HG03139 (cell line): ENCODE measurements around the gene RELN.

ENCODE experiments used
- ATAC-seq: cut with Tn5 transposase; IDR thresholded peaks from one replicate; pipeline ENCODE4 v1.9.1; 2021; ENCODE audit not compliant: unreplicated experiment

Gene RELN

GRCh38 chr7:103727982-103728610, 261.4 kb downstream of the RELN start:
- ATAC-seq, result no peak

DNA sequence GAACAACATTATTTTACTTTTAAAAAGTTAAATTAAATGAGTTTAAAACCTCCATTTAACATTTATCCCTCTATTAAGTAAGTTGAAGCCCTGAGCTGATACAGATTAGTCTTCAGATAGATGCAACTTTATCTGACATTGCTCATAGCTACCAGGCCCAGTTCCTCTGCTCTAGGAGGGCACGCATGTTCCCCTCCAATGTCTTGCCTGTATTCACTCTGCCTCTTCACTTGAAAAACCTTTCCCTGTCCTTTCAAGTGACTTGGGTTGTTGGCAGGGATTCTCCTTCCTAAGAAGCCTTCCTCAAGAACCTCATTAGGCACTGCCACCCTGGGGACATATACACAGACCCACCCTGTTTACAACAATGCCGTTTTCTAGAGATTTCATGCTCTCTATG, 270.4 kb downstream of the RELN start:
- no peak for ATAC-seq

DNA sequence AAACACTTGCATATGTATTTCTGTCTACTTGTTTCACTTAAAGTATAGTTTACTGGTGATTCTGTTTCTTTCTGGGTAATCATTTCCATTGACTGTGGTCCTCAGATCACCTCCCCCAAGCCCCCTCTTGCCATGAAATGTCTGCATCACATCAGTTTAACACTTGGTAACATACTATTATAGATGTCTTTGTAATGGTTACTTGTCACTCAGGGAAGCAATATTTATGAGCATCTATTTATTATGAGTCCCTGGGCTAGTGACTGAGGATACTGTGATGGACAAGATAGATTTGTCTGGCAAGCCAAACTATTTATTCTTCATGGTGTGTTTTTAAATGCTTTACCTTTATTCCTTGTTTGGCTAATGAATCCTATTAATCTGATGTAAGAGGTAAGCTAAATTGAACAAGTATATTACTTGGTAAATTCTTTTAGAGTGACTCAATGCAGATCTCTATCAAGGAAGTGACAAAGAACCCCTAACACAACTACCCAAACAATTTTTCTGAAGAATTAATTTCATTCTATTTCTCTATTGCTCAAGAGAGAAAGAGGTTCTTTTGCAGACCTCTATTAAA, 270.9 kb downstream of the RELN start:
- ATAC-seq, result no peak

DNA sequence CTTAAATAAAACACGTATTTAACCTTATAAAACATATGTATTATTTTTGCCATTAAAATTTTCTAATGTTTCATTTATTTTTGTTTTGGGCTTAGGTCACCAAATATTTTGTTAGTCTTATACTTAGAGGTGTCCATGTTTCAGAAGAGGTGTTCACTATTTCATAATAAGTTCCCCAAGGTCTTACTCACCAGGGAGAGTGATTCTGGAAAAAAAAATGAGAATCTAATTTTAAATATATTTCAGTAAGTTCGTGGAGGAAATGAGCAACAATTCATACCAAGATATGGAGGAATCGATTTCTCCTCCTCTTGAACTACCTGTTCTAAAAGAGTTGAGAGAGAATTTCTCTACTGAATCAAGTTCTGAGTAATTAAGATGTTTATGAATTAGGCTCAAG, 271.9 kb downstream of the RELN start:
- no peak for ATAC-seq

- no peak for ATAC-seq
Observed at GRCh38 chr7:103715376-103716120, 273.9 kb downstream of the RELN start.

DNA sequence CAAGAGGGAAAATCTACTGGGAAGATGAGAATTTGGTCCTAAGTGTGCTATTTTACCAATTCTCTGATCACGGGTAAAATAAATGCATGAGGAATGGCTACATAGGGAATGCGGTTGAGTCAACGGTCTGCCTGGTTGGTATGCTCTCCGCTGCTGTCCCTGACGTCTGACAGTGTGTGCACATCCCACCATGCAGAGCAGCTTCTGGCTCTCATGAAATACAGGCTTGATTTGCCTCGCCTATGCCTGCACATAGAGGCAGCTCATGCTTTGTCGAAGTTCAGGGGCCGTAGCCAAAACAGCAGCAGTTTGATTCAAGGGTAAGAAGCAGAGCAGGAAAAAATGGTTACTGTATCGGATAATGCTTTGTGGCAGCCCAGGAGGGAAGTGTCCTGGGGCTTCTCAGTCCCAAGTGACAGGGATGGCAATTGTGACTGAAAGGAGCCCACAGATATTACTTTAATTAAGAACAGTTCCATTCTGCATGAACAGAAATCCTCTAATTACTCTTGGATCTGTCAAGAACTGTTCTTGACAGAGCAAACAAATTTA, 275.0 kb downstream of the RELN start:
- ATAC-seq, result no peak

- no peak for ATAC-seq
Observed at GRCh38 chr7:103712991-103713778, 276.3 kb downstream of the RELN start.

- no peak for ATAC-seq
Observed at GRCh38 chr7:103711413-103711812, 278.0 kb downstream of the RELN start.

- ATAC-seq, result no peak
Observed at GRCh38 chr7:103710247-103710646, 279.2 kb downstream of the RELN start.

DNA sequence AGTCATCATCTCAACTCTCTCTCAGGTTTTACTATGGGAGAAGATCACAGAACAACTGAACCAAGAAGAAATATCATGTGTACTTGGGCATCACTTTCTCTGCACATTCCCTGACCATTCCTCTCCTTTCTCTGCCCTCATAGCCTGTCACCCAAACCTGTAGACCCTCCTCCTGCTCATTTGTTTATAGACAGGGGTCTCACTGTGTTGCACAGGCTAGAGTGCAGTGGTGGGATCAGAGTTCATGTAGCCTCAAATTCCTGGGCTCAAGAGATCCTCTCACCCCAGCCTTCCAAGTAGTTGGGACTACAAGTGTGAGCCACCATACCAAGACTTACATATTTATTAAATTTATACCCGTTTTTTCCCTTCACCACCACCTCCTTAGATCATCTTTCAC, 282.7 kb downstream of the RELN start:
- ATAC-seq, result no peak

DNA sequence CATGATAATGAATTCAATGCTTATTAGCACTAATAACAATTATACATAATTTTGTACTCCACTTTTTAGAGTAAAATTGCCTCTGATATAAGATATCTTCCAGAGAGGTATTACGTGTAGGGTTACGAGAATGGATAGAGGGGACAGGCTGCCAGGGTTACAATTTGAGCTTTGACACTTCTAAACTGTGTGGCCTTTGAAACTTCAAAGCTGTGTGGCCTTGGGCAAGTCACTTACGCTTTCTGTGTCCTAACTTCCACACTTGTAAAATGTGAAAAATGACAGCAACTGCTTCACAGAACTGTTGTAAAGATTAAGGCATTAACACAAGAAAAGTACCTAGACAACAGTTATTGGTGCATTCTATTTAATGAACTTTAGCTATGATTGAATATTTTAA, 283.9 kb downstream of the RELN start:
- no peak for ATAC-seq

- no peak for ATAC-seq
Observed at GRCh38 chr7:103704701-103705100, 284.8 kb downstream of the RELN start.

- ATAC-seq, result no peak
Observed at GRCh38 chr7:103702982-103703381, 286.5 kb downstream of the RELN start.

- no peak for ATAC-seq
Observed at GRCh38 chr7:103702454-103702853, 287.0 kb downstream of the RELN start.

DNA sequence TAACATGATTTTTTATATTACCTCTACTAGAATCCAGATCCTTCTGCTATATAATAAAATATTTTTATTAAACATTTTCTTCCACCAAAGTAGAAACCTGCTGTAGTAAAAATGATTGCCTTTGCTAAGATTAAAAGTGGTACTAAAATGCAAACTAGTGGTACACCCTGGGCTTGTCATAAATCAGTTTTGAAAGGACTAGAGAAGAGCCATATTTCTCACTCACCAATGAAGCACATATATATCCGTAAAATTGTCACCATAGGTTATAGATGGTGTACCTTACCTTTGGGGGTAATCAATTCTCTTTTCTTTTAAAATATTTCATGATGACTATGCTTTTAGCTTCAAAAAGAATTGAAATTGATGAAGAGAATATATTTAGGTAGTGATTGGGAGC, 290.4 kb downstream of the RELN start:
- ATAC-seq, result no peak

GRCh38 chr7:103698064-103698463, 291.4 kb downstream of the RELN start:
- no peak for ATAC-seq

DNA sequence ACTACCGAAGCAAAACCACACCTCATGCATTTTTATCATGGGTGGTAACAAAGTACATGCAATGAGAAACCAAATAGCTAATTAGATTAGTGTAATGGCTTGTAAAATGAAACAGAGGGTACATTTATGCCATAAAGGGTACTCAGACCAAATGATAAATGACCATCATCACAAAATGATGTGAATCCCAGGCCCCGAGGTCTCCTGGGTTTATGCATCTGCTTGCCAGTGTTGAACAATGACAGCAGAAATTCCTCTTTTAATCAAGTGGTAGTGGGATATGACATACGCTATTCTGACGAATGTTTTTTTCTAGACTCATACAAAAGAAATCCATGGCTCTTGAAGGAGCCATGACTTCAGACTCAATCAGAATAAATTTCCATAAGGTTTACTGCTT, 293.9 kb downstream of the RELN start:
- no peak for ATAC-seq

DNA sequence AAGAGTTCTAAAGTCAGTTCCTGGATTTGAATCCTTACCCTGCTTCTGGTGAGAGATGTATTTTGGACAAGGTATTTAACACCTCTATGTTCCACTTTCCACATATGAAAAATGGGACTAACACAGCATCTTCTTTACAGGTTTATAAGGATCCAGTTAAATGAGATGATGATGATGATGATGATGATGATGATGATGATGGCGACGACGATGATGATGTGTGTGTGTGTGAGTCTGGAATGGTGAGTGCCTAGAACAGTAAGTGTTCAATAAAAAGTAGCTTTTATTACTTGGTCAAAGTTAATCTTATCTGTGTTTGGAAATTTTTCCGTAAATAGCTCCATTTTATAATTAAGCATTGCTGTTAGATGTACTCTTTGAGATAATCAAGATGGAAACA, 295.2 kb downstream of the RELN start:
- no peak for ATAC-seq

- ATAC-seq, result no peak
Observed at GRCh38 chr7:103691291-103691690, 298.2 kb downstream of the RELN start.

GRCh38 chr7:103690242-103690974, 299.1 kb downstream of the RELN start:
- ATAC-seq, result no peak

DNA sequence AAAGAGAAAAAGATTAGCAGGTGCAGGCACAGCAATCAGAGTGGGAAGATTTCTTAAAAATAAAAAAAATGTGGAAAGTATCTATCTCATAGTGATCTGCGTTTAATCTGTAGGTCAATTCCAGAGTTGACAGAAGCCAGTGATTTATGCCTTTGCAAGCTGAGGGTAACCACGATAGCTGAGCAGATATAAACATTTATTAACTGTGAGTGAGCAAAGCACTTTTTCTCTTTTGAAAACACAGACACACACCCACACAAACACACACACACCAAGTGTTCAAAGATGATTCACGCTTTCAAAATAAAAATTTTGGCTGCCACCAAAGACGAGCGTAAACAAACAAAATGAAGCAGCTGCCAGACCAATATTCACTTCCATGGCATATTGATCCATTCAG, 300.2 kb downstream of the RELN start:
- no peak for ATAC-seq
